Activated CD8-positive, alpha-beta memory T cell treated with anti-CD3 and anti-CD28 coated beads, Interleukin-2, amount 50 U/mL, for 48 hours (primary cell): ENCODE data around the gene RPL35A.
"Not testable (repeated sequence)": the region's sequence is repeated elsewhere in the genome, so short reads cannot be mapped to it uniquely, and the experiment has no call there.

Source experiments
- DNase-seq: peaks from one replicate; pipeline ENCODE4 v3.0.0-alpha.2; 2020

Gene RPL35A

DNA sequence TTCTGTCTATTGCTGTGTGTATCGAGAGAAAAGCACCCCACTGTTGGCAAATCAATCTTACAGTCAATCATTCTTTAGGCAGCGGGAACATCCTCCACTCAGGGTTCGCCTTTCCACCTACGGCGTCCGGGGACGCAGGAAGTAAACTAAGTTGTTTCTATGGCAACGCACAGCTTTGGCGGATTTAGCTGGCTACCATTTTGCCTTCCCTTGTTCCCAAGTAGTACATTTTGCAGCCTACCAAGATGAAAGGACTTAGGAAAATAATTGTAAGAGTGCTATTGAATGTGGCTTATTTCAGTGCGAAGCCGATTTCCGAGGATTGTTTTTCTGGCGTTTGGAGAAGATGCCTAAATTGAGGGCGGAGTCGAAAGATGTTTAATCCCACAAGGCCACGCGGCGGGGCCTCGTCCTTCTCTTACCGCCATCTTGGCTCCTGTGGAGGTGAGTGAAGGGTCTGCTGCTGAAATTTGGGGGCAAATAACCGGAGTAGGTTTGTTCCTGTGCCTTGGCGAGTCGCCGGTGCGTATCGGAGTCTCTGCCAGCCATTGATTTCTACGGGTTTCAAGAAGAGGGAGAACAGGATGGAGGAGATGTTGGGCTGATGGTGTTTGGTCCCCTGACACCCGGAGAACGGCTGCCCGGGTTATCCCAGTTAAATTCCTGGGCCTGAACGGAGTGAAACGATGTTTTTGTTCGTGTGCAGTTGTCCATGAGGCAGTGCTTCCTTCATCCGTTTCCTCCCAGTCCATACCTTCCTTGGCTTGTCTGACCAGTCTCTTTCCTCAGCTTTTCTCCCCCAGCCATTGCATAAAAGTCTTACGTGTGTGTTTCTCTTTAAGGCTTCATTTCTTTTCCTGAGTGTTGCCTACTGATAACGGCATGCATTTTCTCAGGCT, at the start of gene RPL35A:
RPL35A (plus strand) TSS at position 413 of the 899 bp plus-strand sequence. CDS start 778 bp downstream, outside the sequence.
- peak; percentile 90 for DNase-seq

DNA sequence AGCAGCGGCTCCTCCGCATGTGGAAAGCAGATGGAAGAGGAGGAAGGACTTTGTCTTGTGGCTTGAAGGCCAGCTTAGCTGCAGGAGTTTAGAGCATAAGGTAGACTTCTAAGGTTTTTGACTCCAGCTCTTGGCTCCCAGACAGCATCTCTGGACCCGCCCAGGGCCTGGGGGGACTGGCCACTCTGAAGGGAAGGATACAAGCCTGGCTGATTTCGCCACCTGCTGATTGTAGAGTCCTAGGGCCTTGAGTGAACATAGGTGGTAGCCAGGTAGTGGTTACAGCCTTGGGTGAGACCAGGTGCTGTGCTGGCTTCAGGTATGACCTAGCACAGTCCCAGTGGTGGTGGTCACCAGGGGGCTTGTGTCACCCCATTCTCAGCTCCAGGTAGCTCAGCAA, 48.4 kb upstream of the RPL35A start:
- no peak for DNase-seq

DNA sequence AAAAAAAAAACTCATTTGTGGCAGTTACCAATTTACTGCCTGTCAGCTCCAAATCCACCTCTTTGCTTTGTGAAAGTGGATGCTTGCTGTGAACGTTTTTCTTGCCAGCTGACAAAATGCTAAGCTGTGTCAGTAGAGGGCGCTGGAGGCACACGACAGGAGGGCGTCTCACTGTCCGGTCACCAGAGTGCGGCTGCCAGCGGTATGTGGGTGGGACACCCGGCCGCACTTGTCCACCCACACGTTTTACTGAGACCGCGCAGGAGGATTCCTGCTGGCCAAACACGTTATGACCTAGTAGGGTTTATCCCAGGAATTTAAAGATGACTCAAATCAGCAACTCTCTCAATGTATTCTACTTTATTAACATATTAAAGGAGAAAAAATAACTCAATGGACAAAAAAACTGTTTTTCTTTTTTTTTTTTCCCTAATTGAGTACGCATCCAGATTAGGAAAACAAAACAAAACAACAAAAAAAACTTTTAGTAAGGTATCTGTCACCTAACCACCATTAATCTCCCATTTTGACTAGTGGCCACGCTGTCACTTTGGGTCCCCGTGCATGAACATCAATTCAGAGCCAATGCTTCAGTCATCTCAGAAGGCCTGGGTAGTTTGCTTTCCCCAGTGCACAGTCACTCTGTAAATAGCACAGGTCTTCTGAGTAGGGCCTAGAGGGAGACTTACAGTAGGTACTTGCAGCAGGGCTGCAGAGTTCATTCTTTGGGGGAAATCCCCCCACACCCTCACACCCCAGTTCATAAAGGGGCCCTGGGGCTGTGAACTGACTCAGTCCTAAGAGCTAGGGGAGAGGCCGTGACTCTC, 43.8 kb upstream of the RPL35A start:
- DNase-seq, result peak; percentile 90

DNA sequence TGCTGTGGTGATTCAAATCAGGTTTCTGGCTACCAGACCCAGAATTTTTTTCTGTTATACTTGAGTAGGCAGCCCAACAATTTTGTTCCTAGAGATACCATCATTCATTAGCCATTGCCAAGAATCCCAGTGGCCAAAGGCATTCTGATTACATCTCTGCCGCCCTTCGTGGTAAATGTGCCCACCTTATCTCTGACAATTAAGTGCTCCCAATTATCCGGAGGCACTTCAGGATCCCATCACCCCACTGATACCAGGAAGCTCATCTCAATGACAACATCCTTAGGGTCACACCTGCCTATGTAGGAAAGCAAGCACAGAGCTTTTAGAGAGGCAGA, 43.2 kb upstream of the RPL35A start:
- no peak for DNase-seq

DNA sequence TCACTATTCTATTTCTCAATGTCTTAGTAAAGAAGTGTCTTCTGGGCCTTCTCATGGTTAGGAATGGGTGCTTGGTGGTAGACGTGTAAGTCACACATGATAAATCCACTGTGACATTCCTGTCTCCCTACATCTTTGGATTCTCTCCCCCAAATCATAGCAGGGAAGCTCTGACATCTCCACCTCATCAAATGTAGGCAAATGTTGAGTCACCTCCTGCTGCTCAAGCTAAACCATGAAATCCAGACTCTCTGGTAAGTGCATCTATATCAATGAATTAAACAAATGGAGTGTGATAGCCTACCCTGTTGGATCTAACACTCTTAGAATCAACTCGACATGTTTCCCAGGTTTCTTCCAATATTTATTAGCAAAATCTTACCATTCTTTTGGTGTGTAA, 42.8 kb upstream of the RPL35A start:
- no peak for DNase-seq

DNA sequence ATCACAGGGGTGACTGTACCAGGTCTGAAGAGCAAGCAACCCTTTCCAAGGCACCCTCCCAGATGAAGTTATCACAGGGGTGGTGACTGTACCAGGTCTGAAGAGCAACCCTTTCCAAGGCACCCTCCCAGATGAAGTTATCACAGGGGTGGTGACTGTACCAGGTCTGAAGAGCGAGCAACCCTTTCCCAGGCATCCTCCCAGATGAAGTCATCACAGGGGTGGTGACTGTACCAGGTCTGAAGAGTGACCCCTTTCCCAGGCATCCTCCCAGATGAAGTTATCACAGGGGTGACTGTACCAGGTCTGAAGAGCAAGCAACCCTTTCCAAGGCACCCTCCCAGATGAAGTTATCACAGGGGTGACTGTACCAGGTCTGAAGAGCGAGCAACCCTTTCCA, 41.4 kb upstream of the RPL35A start:
- DNase-seq, result not testable (repeated sequence)

DNA sequence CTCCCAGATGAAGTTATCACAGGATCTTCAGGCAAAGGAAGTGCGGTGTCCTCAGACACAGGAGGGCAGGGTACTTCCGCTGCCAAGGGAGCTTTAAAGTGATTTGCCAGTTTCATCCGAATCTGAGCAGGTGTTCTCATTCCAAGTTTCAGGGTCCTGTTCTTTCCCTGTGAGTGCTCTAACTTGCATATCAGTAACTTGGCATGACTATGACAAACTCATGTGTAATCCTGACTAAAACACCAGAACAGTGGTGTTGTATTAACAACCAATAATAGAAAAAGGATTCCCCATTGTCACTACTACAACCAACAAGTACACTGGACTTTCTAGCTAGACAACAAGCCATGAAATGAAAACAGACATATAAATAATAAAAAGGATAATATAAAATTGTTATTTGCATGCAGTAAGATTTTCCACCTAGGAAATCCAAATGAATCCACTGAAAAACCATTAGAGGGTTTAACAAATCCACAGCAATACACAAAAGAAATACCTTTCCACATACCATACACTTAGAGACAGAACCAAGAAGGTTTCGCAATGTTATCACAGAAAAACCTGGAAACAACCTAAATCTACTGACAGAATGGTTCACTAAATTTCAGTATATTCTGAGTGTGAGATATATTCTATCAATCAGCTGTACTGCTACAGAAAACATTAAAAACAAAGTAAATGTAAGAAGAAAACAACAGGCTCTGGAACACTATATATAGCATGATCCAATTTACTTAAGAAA, 40.9 kb upstream of the RPL35A start:
- DNase-seq, result no peak

DNA sequence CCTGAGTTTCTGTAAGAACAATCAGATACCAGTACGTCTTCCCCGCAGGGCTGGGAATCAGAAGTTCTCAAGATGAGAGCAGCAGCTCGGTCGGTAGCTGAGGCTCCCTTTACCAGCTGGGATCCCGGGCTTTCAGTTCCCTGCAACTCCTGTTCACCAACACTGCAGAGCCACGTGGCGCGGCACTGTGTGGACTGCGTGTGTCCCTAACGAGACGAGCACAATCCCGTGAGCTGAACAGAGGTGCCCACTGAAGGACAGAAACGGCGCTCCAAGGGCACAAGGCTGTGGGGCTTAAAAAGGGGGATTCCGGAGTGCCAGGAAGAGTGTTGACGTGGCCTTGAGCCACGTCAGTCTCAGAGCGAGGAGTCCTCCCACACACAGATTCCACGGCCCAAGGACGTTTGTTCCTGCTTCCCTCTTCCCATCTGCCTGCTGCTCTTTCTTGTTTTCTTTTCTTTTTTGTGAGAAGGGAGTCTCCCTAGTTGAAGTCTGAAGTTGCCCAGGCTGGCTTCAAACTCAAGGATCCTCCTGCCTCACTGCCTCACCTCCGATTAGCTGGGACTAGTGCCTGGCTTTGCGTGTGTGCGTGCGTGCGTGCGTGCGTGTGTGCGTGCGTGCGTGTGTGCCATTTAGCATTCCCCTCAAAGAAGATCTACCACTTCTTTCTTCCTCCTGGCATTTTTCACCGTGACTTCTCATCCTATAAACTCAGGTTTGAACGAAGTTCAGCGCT, 37.1 kb upstream of the RPL35A start:
- no peak for DNase-seq

DNA sequence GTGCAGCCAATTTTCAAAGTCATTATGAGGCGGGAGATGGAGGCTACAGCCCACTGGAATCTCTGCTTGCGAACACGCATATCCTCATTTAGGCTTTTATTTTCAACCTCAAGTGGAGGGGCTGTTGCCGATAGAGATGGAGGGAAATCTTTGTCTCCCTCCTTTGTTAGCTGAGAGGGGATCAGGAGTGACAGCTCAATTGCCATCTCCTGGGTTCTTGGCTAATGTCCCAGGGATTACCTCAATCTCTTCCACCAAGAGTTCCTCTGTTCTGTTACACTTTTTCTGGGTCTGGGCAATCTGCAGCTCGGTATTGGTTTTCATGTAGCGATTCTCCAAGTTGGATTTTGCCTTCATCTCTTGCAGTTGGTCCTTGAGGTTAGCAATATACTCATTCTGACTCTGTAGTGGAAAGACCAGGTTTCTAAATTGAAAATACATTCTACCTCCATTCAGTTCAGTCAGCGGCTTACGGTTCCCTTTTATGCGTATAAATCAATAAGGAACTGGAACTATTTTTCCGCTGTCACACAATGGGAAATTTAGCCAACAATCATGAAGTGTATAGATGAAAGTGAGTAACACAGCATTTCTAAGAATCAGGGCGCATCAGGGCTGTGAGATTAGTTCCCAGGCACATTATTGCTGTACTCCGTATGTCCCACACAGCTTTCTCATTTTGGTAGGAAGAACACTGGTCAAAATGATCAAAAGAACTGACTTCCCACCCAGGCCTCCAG, 36.2 kb upstream of the RPL35A start:
- DNase-seq, result no peak

DNA sequence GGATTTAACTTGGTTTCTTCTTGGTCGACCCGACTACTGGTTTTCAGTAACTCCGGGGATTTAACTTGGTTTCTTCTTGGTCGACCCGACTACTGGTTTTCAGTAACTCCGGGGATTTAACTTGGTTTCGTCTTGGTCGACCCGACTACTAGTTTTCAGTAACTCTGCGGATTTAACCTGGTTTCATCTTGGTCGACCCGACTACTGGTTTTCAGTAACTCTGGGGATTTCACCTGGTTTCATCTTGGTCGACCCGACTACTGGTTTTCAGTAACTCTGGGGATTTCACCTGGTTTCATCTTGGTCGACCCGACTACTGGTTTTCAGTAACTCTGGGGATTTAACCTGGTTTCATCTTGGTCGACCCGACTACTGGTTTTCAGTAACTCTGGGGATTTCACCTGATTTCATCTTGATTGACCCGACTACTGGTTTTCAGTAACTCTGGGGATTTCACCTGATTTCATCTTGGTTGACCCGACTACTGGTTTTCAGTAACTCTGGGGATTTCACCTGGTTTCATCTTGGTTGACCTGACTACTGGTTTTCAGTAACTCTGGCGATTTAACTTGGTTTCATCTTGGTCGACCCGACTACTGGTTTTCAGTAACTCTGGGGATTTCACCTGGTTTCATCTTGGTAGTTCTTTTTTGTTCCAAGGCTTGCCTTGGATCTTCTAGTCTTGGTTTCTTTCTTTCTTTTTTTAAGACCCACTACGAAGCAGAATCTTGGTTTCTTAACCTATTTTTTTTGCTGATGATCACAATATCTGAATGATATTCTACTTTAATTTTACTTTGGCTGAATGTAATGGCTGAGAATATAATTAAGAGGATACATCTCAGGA, 28.3 kb upstream of the RPL35A start:
- peak; percentile 23 for DNase-seq

DNA sequence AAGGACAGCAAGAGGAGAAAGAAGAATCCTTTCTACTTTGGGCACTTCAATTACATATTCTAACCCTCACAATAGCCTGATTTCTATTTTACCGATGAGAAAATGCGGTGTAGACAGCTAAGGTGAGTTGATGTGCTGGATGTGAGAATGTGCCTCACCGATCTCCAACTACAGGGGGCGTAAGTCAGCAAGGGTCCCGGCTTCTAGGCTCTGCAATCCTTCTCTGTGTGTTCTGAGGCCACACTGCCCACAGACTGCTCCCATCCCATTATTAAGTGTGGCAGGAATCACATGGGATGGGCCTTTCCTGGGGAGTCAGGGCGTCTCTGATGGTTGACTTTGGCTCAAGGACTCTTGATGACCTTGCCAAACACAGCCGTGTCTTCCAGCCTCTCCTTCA, 23.6 kb upstream of the RPL35A start:
- DNase-seq, result peak; percentile 56

DNA sequence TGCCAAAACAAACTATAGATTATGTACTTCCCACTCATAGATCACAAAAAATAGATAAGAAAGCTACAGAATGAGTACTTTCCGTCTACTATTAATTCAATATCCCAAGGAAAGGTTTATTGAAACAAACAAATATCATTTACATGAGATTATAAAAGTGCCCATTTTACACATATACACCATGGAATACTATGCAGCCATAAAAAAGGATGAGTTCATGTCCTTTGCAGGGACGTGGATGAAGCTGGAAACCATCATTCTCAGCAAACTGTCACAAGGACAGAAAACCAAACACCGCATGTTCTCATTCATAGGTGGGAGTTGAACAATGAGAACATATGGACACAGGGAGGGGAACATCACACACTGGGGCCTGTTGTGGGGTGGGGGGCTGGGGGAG, 22.4 kb upstream of the RPL35A start:
- not testable (repeated sequence) for DNase-seq

DNA sequence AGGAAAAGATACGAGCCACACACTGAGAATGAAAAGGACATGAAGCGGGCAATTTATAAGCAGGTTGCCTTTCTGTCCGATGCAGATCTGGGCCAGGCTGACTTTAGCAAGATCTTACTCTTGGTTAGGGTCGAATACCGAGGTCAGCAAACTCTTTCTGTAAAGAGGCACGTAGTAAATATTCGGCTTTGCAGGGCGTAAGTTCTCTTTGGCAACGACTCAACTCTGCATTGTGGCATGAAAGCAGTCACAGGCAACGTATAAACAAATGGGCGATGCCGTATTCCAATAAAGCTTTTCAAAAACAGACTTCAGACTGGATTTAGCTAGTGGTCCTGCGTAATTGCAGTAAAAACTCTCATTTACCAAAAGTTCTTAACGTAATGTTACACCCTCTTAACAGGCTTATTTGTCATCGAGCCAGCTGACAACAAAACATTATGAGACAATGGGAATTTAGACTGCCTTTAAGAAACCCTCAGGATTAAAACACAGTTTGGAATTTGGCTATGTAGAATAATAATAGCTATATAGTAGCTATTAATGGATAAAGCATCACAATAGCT, 13.1 kb upstream of the RPL35A start:
- DNase-seq, result no peak

DNA sequence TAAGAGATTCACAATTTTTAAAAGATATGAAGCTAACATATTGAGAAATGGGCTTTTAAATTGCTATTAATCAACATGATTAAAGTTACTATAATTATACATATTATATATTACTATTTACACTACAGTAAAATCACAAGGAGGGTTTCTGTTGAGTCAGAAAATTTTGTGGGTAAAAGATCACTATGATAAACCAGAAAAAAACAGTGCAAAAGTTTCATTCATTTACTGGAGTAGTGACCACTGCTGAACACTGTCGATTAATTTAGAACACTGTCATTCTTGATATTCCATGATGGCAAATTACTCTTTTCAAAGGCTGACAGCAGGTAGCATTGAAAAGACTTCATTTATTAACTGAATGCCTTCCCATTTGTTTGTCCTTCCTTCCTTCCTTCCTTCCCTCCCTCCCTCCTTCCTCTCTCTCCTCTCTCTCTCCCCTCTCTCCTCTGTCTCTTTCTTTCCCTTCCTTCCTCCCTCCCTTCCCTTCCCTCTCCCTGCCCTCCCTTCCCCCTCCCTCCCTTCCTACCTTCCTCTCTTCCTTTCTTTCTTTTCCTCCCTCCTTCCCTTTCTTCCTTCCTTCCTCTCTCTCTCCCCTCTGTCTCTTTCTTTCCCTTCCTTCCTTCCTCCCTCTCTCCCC, 9.1 kb upstream of the RPL35A start:
- DNase-seq, result no peak

DNA sequence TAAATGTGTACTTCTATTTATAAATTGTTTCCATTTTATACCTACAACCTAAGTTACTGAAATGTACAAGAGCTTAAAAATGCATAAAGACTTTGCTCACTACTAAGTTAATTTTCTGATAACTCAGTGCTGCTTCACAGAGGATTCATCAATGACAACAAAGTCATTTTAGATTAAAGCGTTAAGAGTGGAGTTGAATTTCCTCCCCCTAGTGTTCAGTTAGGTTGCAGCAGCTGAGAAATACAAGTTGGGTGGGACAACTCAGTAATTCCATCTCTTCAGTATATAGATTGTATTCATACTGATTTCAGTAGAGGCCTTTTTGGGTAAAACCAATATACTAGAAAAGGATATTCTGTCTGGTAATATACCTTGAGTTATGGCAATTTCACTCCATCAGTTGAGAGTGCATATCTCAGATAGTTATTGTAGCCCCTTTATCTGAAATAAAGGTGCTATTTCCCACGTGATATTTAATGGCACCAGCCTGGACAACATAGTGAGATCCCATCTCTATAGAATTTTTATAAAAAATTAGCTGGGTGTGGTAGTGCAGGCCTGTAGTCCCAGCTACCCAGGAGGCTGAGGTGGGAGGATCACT, 6.9 kb upstream of the RPL35A start:
- peak; percentile 34 for DNase-seq

DNA sequence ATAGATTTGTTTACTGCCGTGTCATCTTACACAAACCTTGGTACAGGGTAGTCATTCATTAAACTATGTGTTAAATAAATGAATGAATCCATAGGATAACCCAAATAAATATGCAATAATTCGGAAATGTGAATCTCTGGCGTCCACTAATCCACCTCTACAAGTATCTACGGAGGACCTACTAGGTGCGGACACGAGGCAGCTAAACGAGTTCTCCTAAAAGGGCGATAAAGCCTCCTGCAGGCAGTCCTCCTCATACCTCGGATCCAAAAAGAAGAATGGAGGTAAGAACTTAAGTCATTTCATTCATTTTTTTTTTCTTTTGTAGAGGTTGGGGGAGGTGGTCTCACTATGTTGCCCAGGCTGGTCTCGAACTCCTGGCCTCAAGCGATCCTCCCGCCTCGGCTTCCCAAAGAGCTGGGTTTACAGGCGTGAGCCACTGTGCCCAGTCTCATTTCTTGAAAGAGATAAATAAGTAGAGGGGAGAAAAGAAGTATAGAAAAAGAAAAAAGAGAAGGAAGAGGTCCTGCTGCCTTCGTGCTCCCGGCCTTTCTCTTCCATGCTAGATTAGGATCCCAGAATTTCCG, 706 bp upstream of the RPL35A start:
- no peak for DNase-seq

DNA sequence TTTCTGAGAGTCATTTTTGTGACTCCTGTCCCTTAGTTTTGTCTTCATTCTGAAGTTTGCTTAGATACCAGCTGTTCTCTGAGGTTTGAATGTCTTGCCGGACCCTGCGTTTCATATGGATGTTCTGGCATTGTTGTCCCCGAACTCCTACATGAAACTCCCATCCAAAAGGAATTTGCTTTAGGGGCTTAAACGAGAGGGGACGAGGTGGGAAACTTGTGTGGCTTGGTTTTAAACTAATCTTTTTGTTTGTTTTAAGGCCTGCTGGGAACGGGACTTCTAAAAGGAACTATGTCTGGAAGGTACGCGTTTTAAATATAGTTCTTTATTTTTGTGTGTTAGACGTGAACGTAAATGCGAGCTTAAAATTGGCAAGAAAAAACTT, 679 bp downstream of the RPL35A start:
- DNase-seq, result no peak

DNA sequence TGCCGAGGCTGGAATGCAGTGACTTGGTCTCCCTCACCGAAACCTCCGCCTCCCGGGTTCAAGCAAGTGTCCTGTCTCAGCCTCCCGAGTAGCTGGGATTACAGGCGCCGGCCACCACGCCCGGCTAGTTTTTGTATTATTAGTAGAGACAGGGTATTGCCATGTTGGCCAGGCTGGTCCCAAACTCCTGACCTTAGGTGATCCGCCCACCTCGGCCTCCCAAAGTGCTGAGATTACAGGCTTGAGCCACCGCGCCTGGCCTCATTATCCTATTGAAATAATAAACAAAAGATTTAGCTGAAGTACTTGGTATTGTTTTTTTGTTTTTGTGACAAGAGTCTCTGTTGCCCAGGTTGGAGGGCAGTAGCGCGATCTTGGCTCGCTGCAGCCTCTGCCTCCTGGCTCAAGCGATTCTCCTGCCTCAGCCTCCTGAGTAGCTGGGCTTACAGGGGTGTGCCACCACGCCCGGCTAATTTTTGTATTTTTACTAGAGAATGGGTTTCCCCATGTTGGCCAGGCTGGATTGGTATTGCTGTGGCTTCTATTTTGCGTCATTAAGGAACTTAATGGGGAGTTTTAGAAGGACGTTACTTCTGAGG, 1.5 kb downstream of the RPL35A start:
- no peak for DNase-seq

DNA sequence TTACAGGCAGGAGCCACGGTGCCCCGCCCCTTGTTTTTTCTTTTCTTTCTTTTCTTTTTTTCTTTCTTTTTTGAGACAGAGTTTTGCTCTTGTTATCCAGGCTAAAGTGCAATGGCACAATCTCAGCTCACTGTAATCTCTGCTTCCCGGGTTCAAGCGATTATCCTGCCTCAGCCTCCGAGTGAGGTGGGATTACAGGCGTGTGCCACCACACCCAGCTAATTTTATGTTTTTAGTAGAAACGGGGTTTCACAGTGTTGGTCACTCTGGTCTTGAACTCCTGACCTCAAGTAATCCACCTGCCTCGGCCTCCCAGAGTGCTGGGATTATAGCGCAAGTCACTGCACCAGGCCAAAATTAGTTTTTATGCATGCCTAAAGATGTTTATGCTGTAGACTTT, 2.5 kb downstream of the RPL35A start:
- no peak for DNase-seq
